HFFc6 (cell line): ENCODE measurements around the gene HECW1. TPM values are rescaled to one million over a fixed set of nuclear protein-coding genes. Genes with fewer than 3 reads are reported as not detected.

ENCODE experiments used
- DNase-seq: peaks from one replicate; pipeline ENCODE4 v3.0.0-alpha.2; 2018
- H3K27ac Mint-ChIP-seq: 2 replicates; pipeline ENCODE4 v1.8.0; 2020; ENCODE audit warnings: mild to moderate bottlenecking, mixed read lengths
- H3K27me3 Mint-ChIP-seq: 2 replicates; pipeline ENCODE4 v1.8.0; 2021; ENCODE audit warnings: mild to moderate bottlenecking, moderate library complexity, mixed read lengths; ENCODE audit not compliant: insufficient read depth
- H3K36me3 Mint-ChIP-seq: 2 replicates; pipeline ENCODE4 v1.8.0; 2021; ENCODE audit warnings: low read depth, mixed read lengths
- H3K4me1 Mint-ChIP-seq: 2 replicates; pipeline ENCODE4 v1.8.0; 2020; ENCODE audit warnings: low read depth, mixed read lengths
- H3K4me3 Mint-ChIP-seq: 2 replicates; pipeline ENCODE4 v1.8.0; 2020; ENCODE audit warnings: mild to moderate bottlenecking, moderate library complexity, mixed read lengths
- H3K9me3 Mint-ChIP-seq: 2 replicates; pipeline ENCODE4 v1.8.0; 2020; ENCODE audit warnings: mild to moderate bottlenecking, mixed read lengths
- total RNA-seq, 6 experiments: library from RNA; stranded (reverse); fragmentation: NEBNext Ultra II Directional; extraction: Animal tissue kit (Norgen Biotek cat#: 25700); gene quantifications; 2 replicates in 1 of 6; 3 replicates in 5 of 6; pipeline ENCODE4 v1.2.3, GENCODE V29; 2021
- TF ChIP-seq, protein P1 (sequence below): fragments of 200-600 bp; sonication (generic); IDR thresholded peaks from 2 replicates; pipeline ENCODE4 v1.5.0; 2021; ENCODE audit warnings: antibody characterized with exemption, mild to moderate bottlenecking

The HECW1 gene
- total RNA-seq, 6 experiments from 2014 or later = 3.4 to 6.5 (median 5.3) TPM

GRCh38 chr7:43116451-43116850 lies 4.0 kb downstream of the HECW1 start:
- H3K27me3 Mint-ChIP-seq = peaks cover 18% of the 10 kb centered on the region
- H3K9me3 Mint-ChIP-seq = no peaks in the 10 kb centered on the region
- H3K27ac Mint-ChIP-seq = no peak overlapping the region
- no peaks in the 10 kb centered on the region for H3K36me3 Mint-ChIP-seq
- DNase-seq = no peak
- TF ChIP-seq, protein P1, sequence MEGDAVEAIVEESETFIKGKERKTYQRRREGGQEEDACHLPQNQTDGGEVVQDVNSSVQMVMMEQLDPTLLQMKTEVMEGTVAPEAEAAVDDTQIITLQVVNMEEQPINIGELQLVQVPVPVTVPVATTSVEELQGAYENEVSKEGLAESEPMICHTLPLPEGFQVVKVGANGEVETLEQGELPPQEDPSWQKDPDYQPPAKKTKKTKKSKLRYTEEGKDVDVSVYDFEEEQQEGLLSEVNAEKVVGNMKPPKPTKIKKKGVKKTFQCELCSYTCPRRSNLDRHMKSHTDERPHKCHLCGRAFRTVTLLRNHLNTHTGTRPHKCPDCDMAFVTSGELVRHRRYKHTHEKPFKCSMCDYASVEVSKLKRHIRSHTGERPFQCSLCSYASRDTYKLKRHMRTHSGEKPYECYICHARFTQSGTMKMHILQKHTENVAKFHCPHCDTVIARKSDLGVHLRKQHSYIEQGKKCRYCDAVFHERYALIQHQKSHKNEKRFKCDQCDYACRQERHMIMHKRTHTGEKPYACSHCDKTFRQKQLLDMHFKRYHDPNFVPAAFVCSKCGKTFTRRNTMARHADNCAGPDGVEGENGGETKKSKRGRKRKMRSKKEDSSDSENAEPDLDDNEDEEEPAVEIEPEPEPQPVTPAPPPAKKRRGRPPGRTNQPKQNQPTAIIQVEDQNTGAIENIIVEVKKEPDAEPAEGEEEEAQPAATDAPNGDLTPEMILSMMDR = no peak
- peaks cover 31% of the 10 kb centered on the region for H3K4me1 Mint-ChIP-seq
- H3K4me3 Mint-ChIP-seq = no peak overlapping the region

GRCh38 chr7:43117095-43117494 lies 4.6 kb downstream of the HECW1 start:
- Mint-ChIP-seq H3K4me3 (no peak overlapping the region), H3K27ac (peak overlapping the region; percentile 37; the same call in 1 of the 2 replicates), H3K36me3 (no peaks in the 10 kb centered on the region), H3K27me3 (peaks cover 13% of the 10 kb centered on the region), H3K4me1 (peaks cover 29% of the 10 kb centered on the region), H3K9me3 (no peaks in the 10 kb centered on the region)
- no peak for DNase-seq
- TF ChIP-seq, protein P1 = no peak

DNA sequence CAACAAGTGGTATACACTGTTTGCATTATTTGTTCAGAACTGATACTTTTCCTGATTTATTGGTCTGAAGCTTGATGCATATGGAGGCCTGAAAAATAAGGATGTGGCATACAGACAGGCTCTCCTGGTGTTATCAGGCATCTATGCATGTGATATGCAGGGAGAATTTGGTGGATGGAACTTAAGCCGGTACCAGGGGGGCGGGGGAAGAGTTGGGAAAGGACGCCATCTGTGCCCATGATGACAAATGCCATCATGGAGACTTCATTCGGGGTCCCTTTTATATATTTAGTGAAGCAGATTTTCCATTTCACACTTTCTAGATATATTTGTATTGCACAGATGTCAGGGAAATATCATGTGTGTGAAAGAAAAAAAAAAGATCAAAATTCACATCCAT lies 5.4 kb downstream of the HECW1 start:
- H3K4me3 Mint-ChIP-seq = no peak overlapping the region
- H3K27ac Mint-ChIP-seq = no peak overlapping the region
- H3K4me1 Mint-ChIP-seq = peaks cover 28% of the 10 kb centered on the region
- peaks cover 11% of the 10 kb centered on the region for H3K27me3 Mint-ChIP-seq
- H3K9me3 Mint-ChIP-seq = no peaks in the 10 kb centered on the region
- no peaks in the 10 kb centered on the region for H3K36me3 Mint-ChIP-seq
- TF ChIP-seq, protein P1 = no peak
- no peak for DNase-seq

GRCh38 chr7:43118313-43118712 lies 5.9 kb downstream of the HECW1 start:
- no peaks in the 10 kb centered on the region for H3K36me3 Mint-ChIP-seq
- DNase-seq = no peak
- H3K4me1 Mint-ChIP-seq = peaks cover 28% of the 10 kb centered on the region
- H3K27ac Mint-ChIP-seq = no peak overlapping the region
- no peaks in the 10 kb centered on the region for H3K9me3 Mint-ChIP-seq
- H3K27me3 Mint-ChIP-seq = peaks cover 11% of the 10 kb centered on the region
- H3K4me3 Mint-ChIP-seq = no peak overlapping the region
- TF ChIP-seq, protein P1 = no peak

DNA sequence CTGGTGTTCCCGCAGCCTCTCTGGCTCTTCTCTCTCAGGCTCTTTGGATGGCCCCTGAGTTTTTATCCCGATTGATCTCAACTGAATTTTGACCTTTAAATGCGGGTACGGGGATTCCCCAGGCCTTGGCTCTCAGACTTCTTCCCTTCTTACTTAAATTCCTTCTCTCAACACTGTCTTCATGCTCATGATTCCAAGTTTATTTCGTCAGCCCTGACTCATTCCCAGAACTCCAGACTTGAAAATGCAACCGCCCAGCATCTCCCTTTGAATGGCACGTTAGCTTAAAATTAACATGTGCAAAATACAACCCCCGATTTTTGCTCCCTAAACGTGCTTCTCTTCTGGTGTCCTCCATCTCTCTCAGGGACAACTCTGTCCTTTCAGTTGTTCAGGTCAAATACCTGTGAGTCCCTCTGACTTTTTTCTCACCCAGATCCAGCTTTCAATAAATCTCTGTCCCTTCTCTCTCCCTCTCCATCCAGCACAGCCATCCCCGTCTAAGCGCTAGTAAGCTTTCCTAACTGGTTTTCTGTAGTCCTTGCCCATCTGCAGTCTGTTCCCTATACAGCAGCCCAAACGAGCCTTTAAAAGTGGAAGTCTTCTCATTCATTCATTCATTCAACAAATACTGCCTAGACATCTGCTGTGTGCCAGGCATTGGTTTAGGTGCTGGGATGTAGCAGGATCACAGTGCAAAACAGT lies 7.1 kb downstream of the HECW1 start:
- Mint-ChIP-seq H3K27ac (no peak overlapping the region), H3K4me1 (peaks cover 18% of the 10 kb centered on the region), H3K36me3 (no peaks in the 10 kb centered on the region), H3K9me3 (no peaks in the 10 kb centered on the region), H3K4me3 (no peak overlapping the region), H3K27me3 (peaks cover 2% of the 10 kb centered on the region)
- peak; percentile 64 for DNase-seq
- TF ChIP-seq, protein P1 = no peak
